Measurements from ENCODE around the gene SARS1. TPM values are rescaled to one million over a fixed set of nuclear protein-coding genes. Genes with fewer than 3 reads are reported as not detected.

Gene SARS1
- total and polyA plus RNA-seq, 7 donors: 100 to 160 (median 135) TPM

Other genes starting within 250 kb of the SARS1 start
- gene WDR47, start 171.8 kb upstream of the SARS1 start, total RNA-seq: 10 to 100 TPM; 16.0 to 34.3 (median 24.0) TPM
- 1 to 10 TPM; 3.7 to 4.6 (median 4.2) TPM for gene WDR47, start 171.8 kb upstream of the SARS1 start, polyA plus RNA-seq
- gene TAF13, start 137.9 kb upstream of the SARS1 start, total RNA-seq: 10 to 100 TPM; 19.9 to 44.6 (median 39.0) TPM
- gene TAF13, start 137.9 kb upstream of the SARS1 start, polyA plus RNA-seq: 10 to 100 TPM; 36.5 to 78.8 (median 52.9) TPM
- 10 to 100 TPM; 21.9 to 33.2 (median 26.8) TPM for gene TMEM167B, start 123.2 kb upstream of the SARS1 start, total RNA-seq
- gene TMEM167B, start 123.2 kb upstream of the SARS1 start, polyA plus RNA-seq: 10 to 100 TPM; 16.2 to 22.7 (median 21.6) TPM
- gene ELAPOR1, start 99.8 kb upstream of the SARS1 start, total RNA-seq: under 1 TPM; 0.33 to 0.71 (median 0.48) TPM
- gene ELAPOR1, start 99.8 kb upstream of the SARS1 start, polyA plus RNA-seq: 10 to 100 TPM in 1 of 3 donors, 1 to 10 TPM in 2; 6.7 to 20.7 (median 7.2) TPM
- gene CELSR2, start 35.6 kb downstream of the SARS1 start, total RNA-seq: 10 to 100 TPM in 1 of 4 donors, 1 to 10 TPM in 3; 3.6 to 10.8 (median 5.3) TPM
- gene CELSR2, start 35.6 kb downstream of the SARS1 start, polyA plus RNA-seq: 1 to 10 TPM in 1 of 3 donors, under 1 TPM in 2; under 0.01 to 3.3 (median under 0.01) TPM
- gene PSRC1, start 69.2 kb downstream of the SARS1 start, total RNA-seq: 10 to 100 TPM in 1 of 4 donors, 1 to 10 TPM in 3; 2.3 to 13.6 (median 7.4) TPM
- 10 to 100 TPM in 1 of 3 donors, 1 to 10 TPM in 2; 3.0 to 12.2 (median 3.6) TPM for gene PSRC1, start 69.2 kb downstream of the SARS1 start, polyA plus RNA-seq
- not detected for gene MYBPHL, start 93.1 kb downstream of the SARS1 start, total RNA-seq
- gene MYBPHL, start 93.1 kb downstream of the SARS1 start, polyA plus RNA-seq: not detected
- 10 to 100 TPM; 33.4 to 55.1 (median 47.2) TPM for gene SORT1, start 184.0 kb downstream of the SARS1 start, total RNA-seq
- 10 to 100 TPM in 1 of 3 donors, 1 to 10 TPM in 2; 7.2 to 37.0 (median 8.6) TPM for gene SORT1, start 184.0 kb downstream of the SARS1 start, polyA plus RNA-seq
- gene PSMA5, start 212.5 kb downstream of the SARS1 start, total RNA-seq: 10 to 100 TPM; 18.8 to 57.6 (median 25.8) TPM
- gene PSMA5, start 212.5 kb downstream of the SARS1 start, polyA plus RNA-seq: 100 to 1,000 TPM in 1 of 3 donors, 10 to 100 TPM in 2; 89.5 to 113 (median 94.9) TPM

Measured in sigmoid colon (tissue), 7 donors.